GM06990 (cell line): ENCODE data around the gene ATOH8.

Experiments used
- DNase-seq: peaks from one replicate; pipeline ENCODE4 v3.0.0-alpha.2; 2011; ENCODE audit not compliant: insufficient read length; ENCODE audit errors: extremely low read depth
- H3K27me3 ChIP-seq: replicated peaks from 2 replicates; pipeline ENCODE4 v1.6.0; 2011; ENCODE audit warnings: low read length; ENCODE audit not compliant: control insufficient read depth, insufficient read depth
- H3K36me3 ChIP-seq: 2 replicates; pipeline ENCODE4 v1.5.1; 2011; ENCODE audit warnings: low read length; ENCODE audit not compliant: control insufficient read depth, insufficient read depth
- H3K4me3 ChIP-seq: replicated peaks from 2 replicates; pipeline ENCODE4 v1.5.1; 2011; ENCODE audit warnings: low read depth, mild to moderate bottlenecking, control low read depth, low read length
- CTCF ChIP-seq: IDR thresholded peaks from 2 replicates; pipeline ENCODE4 v1.5.1; 2011; ENCODE audit warnings: low read length, control low read depth, mild to moderate bottlenecking, inconsistent platforms; ENCODE audit not compliant: insufficient read depth, poor library complexity, severe bottlenecking

ATOH8 gene

GRCh38 chr2:85758361-85759256, 4.8 kb downstream of the ATOH8 start:
- H3K4me3 ChIP-seq = no peak overlapping the region
- no peaks in the 10 kb centered on the region; the same call in none of the 2 replicates for H3K27me3 ChIP-seq
- DNase-seq = no peak
- H3K36me3 ChIP-seq = no peaks in the 10 kb centered on the region
- no peak for TF ChIP-seq CTCF

- no peak for DNase-seq
- peaks cover 2% of the 10 kb centered on the region for H3K27me3 ChIP-seq
- H3K36me3 ChIP-seq = no peaks in the 10 kb centered on the region
- no peak for TF ChIP-seq CTCF
- H3K4me3 ChIP-seq = no peak overlapping the region
Measured at GRCh38 chr2:85759257-85759613, 5.4 kb downstream of the ATOH8 start.

GRCh38 chr2:85760371-85760770, 6.6 kb downstream of the ATOH8 start:
- no peak overlapping the region for H3K4me3 ChIP-seq
- no peak for DNase-seq
- no peaks in the 10 kb centered on the region for H3K36me3 ChIP-seq
- peaks cover 4% of the 10 kb centered on the region for H3K27me3 ChIP-seq
- TF ChIP-seq CTCF = no peak

GRCh38 chr2:85760872-85761271, 7.1 kb downstream of the ATOH8 start:
- Histone ChIP-seq H3K27me3 (peaks cover 5% of the 10 kb centered on the region), H3K36me3 (no peaks in the 10 kb centered on the region)
- TF ChIP-seq CTCF = no peak

GRCh38 chr2:85761512-85761944, 7.7 kb downstream of the ATOH8 start:
- Histone ChIP-seq H3K36me3 (no peaks in the 10 kb centered on the region), H3K27me3 (peaks cover 7% of the 10 kb centered on the region), H3K4me3 (no peak overlapping the region)
- no peak for TF ChIP-seq CTCF
- DNase-seq = no peak

More at GRCh38 chr2:85760872-85761271, 7.1 kb downstream of the ATOH8 start:
- no peak overlapping the region for H3K4me3 ChIP-seq
- no peak for DNase-seq
